ENCODE measurements around the gene NDUFA8. TPM values are rescaled to one million over a fixed set of nuclear protein-coding genes. Genes with fewer than 3 reads are reported as not detected.

The NDUFA8 gene
- total RNA-seq, 1 donor from 2014 or later = 46.1 TPM

GRCh38 chr9:122192261-122192875, 32.8 kb upstream of the NDUFA8 start:
- Mint-ChIP-seq H3K27ac (ENCODE audit: unreplicated experiment) (no peak overlapping the region), H3K36me3 (ENCODE audit: unreplicated experiment) (no peaks in the 10 kb centered on the region), H3K4me1 (ENCODE audit: low read depth, unreplicated experiment) (peaks cover 4% of the 10 kb centered on the region), H3K27me3 (ENCODE audit: unreplicated experiment) (no peaks in the 10 kb centered on the region), H3K9me3 (ENCODE audit: unreplicated experiment) (no peaks in the 10 kb centered on the region), H3K4me3 (ENCODE audit: unreplicated experiment) (no peak overlapping the region)
- no peak for DNase-seq
- no peak for TF ChIP-seq CTCF (IDR thresholded peaks at IDR 0.05; ENCODE audit: partially characterized antibody, unreplicated experiment)

- Mint-ChIP-seq H3K27ac (ENCODE audit: unreplicated experiment) (no peak overlapping the region), H3K4me3 (ENCODE audit: unreplicated experiment) (no peak overlapping the region), H3K36me3 (ENCODE audit: unreplicated experiment) (no peaks in the 10 kb centered on the region), H3K9me3 (ENCODE audit: unreplicated experiment) (no peaks in the 10 kb centered on the region), H3K4me1 (ENCODE audit: low read depth, unreplicated experiment) (no peaks in the 10 kb centered on the region), H3K27me3 (ENCODE audit: unreplicated experiment) (no peaks in the 10 kb centered on the region)
- no peak for TF ChIP-seq CTCF (IDR thresholded peaks at IDR 0.05; ENCODE audit: partially characterized antibody, unreplicated experiment)
- no peak for DNase-seq
These were observed 32.0 kb upstream of the NDUFA8 start for GRCh38 chr9:122191584-122191983.

- Mint-ChIP-seq H3K36me3 (ENCODE audit: unreplicated experiment) (no peaks in the 10 kb centered on the region), H3K4me3 (ENCODE audit: unreplicated experiment) (no peak overlapping the region), H3K27ac (ENCODE audit: unreplicated experiment) (no peak overlapping the region), H3K27me3 (ENCODE audit: unreplicated experiment) (no peaks in the 10 kb centered on the region), H3K9me3 (ENCODE audit: unreplicated experiment) (no peaks in the 10 kb centered on the region), H3K4me1 (ENCODE audit: low read depth, unreplicated experiment) (no peaks in the 10 kb centered on the region)
- DNase-seq = no peak
- no peak for TF ChIP-seq CTCF (IDR thresholded peaks at IDR 0.05; ENCODE audit: partially characterized antibody, unreplicated experiment)
These were observed 31.2 kb upstream of the NDUFA8 start for GRCh38 chr9:122190597-122191381.

- Mint-ChIP-seq H3K4me3 (ENCODE audit: unreplicated experiment) (no peak overlapping the region), H3K27ac (ENCODE audit: unreplicated experiment) (no peak overlapping the region), H3K36me3 (ENCODE audit: unreplicated experiment) (no peaks in the 10 kb centered on the region), H3K4me1 (ENCODE audit: low read depth, unreplicated experiment) (no peaks in the 10 kb centered on the region), H3K9me3 (ENCODE audit: unreplicated experiment) (no peaks in the 10 kb centered on the region), H3K27me3 (ENCODE audit: unreplicated experiment) (no peaks in the 10 kb centered on the region)
- DNase-seq = no peak
- TF ChIP-seq CTCF (IDR thresholded peaks at IDR 0.05; ENCODE audit: partially characterized antibody, unreplicated experiment) = no peak
These were observed 28.8 kb upstream of the NDUFA8 start for GRCh38 chr9:122188369-122188768.

All from glutamatergic neuron (in vitro differentiated cells).